Inflammatory macrophage treated with lipopolysaccharide for 1 hour (primary cell): Measurements from ENCODE around the gene ATP6V1C2.
"Not testable (repeated sequence)": the region's sequence is repeated elsewhere in the genome, so short reads cannot be mapped to it uniquely, and the experiment has no call there.

Experiments used
- DNase-seq, 2 donors: peaks; one replicate each; pipeline ENCODE4 v3.0.0-alpha.2; 2020 to 2022

The ATP6V1C2 gene

GRCh38 chr2:10814571-10815331 lies 93.3 kb downstream of the ATP6V1C2 start:
- DNase-seq, result no peak

- no peak for DNase-seq
Measured at GRCh38 chr2:10817413-10817812, 96.0 kb downstream of the ATP6V1C2 start.

- DNase-seq, result not testable (repeated sequence)
Measured at GRCh38 chr2:10818305-10818704, 96.9 kb downstream of the ATP6V1C2 start.

- peak in 1 of 2 donors; percentile 11 for DNase-seq
Measured at GRCh38 chr2:10818984-10819383, 97.6 kb downstream of the ATP6V1C2 start.

- no peak for DNase-seq
Measured at GRCh38 chr2:10819714-10820314, 98.4 kb downstream of the ATP6V1C2 start.

GRCh38 chr2:10820562-10820961 lies 99.1 kb downstream of the ATP6V1C2 start:
- no peak for DNase-seq

GRCh38 chr2:10820978-10821695 lies 99.7 kb downstream of the ATP6V1C2 start:
- peak in 1 of 2 donors; percentile 58 for DNase-seq

- no peak for DNase-seq
Measured at GRCh38 chr2:10824191-10824590, 102.8 kb downstream of the ATP6V1C2 start.

- no peak for DNase-seq
Measured at GRCh38 chr2:10826026-10826425, 104.6 kb downstream of the ATP6V1C2 start.

- no peak for DNase-seq
Measured at GRCh38 chr2:10826625-10827024, 105.2 kb downstream of the ATP6V1C2 start.

GRCh38 chr2:10828346-10828745 lies 106.9 kb downstream of the ATP6V1C2 start:
- no peak for DNase-seq

- no peak for DNase-seq
Measured at GRCh38 chr2:10829299-10829698, 107.9 kb downstream of the ATP6V1C2 start.

- DNase-seq, result no peak
Measured at GRCh38 chr2:10830203-10830602, 108.8 kb downstream of the ATP6V1C2 start.

- no peak for DNase-seq
Measured at GRCh38 chr2:10830641-10831399, 109.4 kb downstream of the ATP6V1C2 start.

GRCh38 chr2:10831400-10831985 lies 110.1 kb downstream of the ATP6V1C2 start:
- DNase-seq, result no peak

GRCh38 chr2:10832203-10832936 lies 110.9 kb downstream of the ATP6V1C2 start:
- DNase-seq, result peak; percentile 55 to 93

- no peak for DNase-seq
Measured at GRCh38 chr2:10833021-10833420, 111.6 kb downstream of the ATP6V1C2 start.

GRCh38 chr2:10834068-10834655 lies 112.7 kb downstream of the ATP6V1C2 start:
- DNase-seq, result no peak
